H1 (cell line): ENCODE measurements around the gene TSPAN3. TPM values are rescaled to one million over a fixed set of nuclear protein-coding genes. Genes with fewer than 3 reads are reported as not detected.

Source experiments
- CTCF ChIA-PET: fragments of 300-600 bp; sonication (Branson Sonifier 250); formaldehyde crosslinking; loops from one replicate; lab custom pipeline; 2021; ENCODE audit not compliant: partially characterized antibody; lab: Charles Lee
- POLR2A ChIA-PET: fragments of 300-600 bp; sonication (Branson Sonifier 250); formaldehyde crosslinking; loops from one replicate; lab custom pipeline; 2021; ENCODE audit warnings: inconsistent platforms; ENCODE audit not compliant: partially characterized antibody; lab: Charles Lee
- DNase-seq, 2 experiments: peaks; one replicate each; pipeline versions ENCODE4 v3.0.0 to v3.0.0-alpha.2; 2010 to 2022; ENCODE audit warnings: low spot score in 2 of 2, low read depth in 1 of 2, mixed read lengths in 1 of 2
- FAIRE-seq: peaks from 2 replicates; lab custom pipeline; 2011; peaks lifted over from hg19 to GRCh38; lab: Jason Lieb, UNC
- H2AFZ ChIP-seq: 2 replicates; pipeline ENCODE4 v1.8.1; 2012; ENCODE audit warnings: low read length, inconsistent platforms
- H2AK5ac ChIP-seq: 2 replicates; pipeline ENCODE4 v1.6.1; 2013; ENCODE audit warnings: low read depth, low read length
- H2BK120ac ChIP-seq: replicated peaks from 2 replicates; pipeline ENCODE3; 2013; ENCODE audit warnings: low read depth, low read length, inconsistent platforms
- H2BK12ac ChIP-seq: 2 replicates; pipeline ENCODE4 v1.6.1; 2013; ENCODE audit warnings: low read depth, low read length
- H2BK15ac ChIP-seq: 2 replicates; pipeline ENCODE4 v1.6.1; 2013; ENCODE audit warnings: low read length
- H2BK20ac ChIP-seq: 2 replicates; pipeline ENCODE4 v1.6.1; 2013; ENCODE audit warnings: low read length
- H2BK5ac ChIP-seq: 2 replicates; pipeline ENCODE4 v1.6.1; 2013; ENCODE audit warnings: low read depth, low read length
- H3K14ac ChIP-seq: 2 replicates; pipeline ENCODE4 v1.6.1; 2013; ENCODE audit warnings: inconsistent platforms; ENCODE audit not compliant: insufficient read length
- H3K18ac ChIP-seq: 2 replicates; pipeline ENCODE4 v1.6.1; 2013; ENCODE audit warnings: low read length; ENCODE audit errors: extremely low read depth
- H3K23ac ChIP-seq: 2 replicates; pipeline ENCODE4 v1.6.1; 2013; ENCODE audit warnings: inconsistent platforms; ENCODE audit not compliant: insufficient read length
- H3K23me2 ChIP-seq: 2 replicates; pipeline ENCODE4 v1.6.1; 2013; ENCODE audit warnings: low read depth, low read length
- H3K27ac ChIP-seq: 2 replicates; pipeline ENCODE4 v1.6.1; 2011; ENCODE audit warnings: low read depth, low read length, inconsistent platforms
- H3K27me3 ChIP-seq, 4 experiments: replicated peaks in 1 of 4; 1 replicate in 1 of 4; 2 replicates in 3 of 4; pipeline versions ENCODE4 v1.6.1 to v1.8.1; 2011 to 2013; ENCODE audit warnings: low read length in 3 of 4, mild to moderate bottlenecking in 3 of 4, inconsistent platforms in 2 of 4, mixed read lengths in 2 of 4, moderate library complexity in 1 of 4; ENCODE audit not compliant: control insufficient read depth in 3 of 4, insufficient read depth in 3 of 4; ENCODE audit errors: extremely low read depth in 1 of 4
- H3K36me3 ChIP-seq, 4 experiments: 2 replicates each; pipeline versions ENCODE4 v1.6.1 to v1.8.1; 2011 to 2013; ENCODE audit warnings: mild to moderate bottlenecking in 4 of 4, low read length in 3 of 4, moderate library complexity in 2 of 4, control low read depth in 1 of 4, inconsistent platforms in 1 of 4; ENCODE audit not compliant: insufficient read depth in 4 of 4, control insufficient read depth in 2 of 4
- H3K4ac ChIP-seq: replicated peaks from 2 replicates; pipeline ENCODE3; 2013; ENCODE audit warnings: low read length, low read depth, mixed read lengths, inconsistent platforms; ENCODE audit not compliant: insufficient read length
- H3K4me1 ChIP-seq, 4 experiments: replicated peaks in 1 of 4; 1 replicate in 1 of 4; 2 replicates in 3 of 4; pipeline versions ENCODE4 v1.6.1 to v1.8.1; 2011 to 2013; ENCODE audit warnings: low read length in 3 of 4, inconsistent platforms in 2 of 4, mixed read lengths in 1 of 4; ENCODE audit not compliant: insufficient read depth in 4 of 4, control insufficient read depth in 3 of 4
- H3K4me2 ChIP-seq, 2 experiments: 2 replicates each; pipeline versions ENCODE4 v1.6.1 to v1.8.1; 2011 to 2013; ENCODE audit warnings: low read depth in 2 of 2, low read length in 2 of 2, control low read depth in 1 of 2, inconsistent platforms in 1 of 2, mild to moderate bottlenecking in 1 of 2; ENCODE audit not compliant: insufficient read depth in 1 of 2
- H3K4me3 ChIP-seq, 4 experiments: fragments of 200-600, 300-600 bp in 1 of 4; sonication (generic), shearing (Covaris generic), sonication (Bioruptor Twin) in 1 of 4; 2 replicates each; pipeline versions ENCODE4 v1.5.1 to v1.8.1; 2011 to 2016; ENCODE audit warnings: low read length in 4 of 4, low read depth in 3 of 4, control low read depth in 2 of 4, inconsistent platforms in 2 of 4, mild to moderate bottlenecking in 2 of 4, mixed read lengths in 1 of 4, moderate library complexity in 1 of 4; ENCODE audit not compliant: insufficient read depth in 2 of 4; ENCODE audit errors: extremely low read depth in 1 of 4
- H3K56ac ChIP-seq: replicated peaks from 2 replicates; pipeline ENCODE3; 2013; ENCODE audit warnings: low read depth, mild to moderate bottlenecking, mixed read lengths, low read length, inconsistent platforms; ENCODE audit not compliant: insufficient read length
- H3K79me1 ChIP-seq: 2 replicates; pipeline ENCODE4 v1.6.1; 2013; ENCODE audit warnings: low read depth, low read length, control low read depth
- H3K79me2 ChIP-seq, 2 experiments: 2 replicates each; pipeline versions ENCODE4 v1.6.1 to v1.8.1; 2012 to 2013; ENCODE audit warnings: low read length in 2 of 2, mild to moderate bottlenecking in 2 of 2, inconsistent platforms in 1 of 2; ENCODE audit not compliant: insufficient read depth in 2 of 2, control insufficient read depth in 1 of 2
- H3K9ac ChIP-seq, 4 experiments: replicated peaks in 1 of 4; 1 replicate in 1 of 4; 2 replicates in 3 of 4; pipeline versions ENCODE4 v1.6.1 to v1.8.1; 2011 to 2013; ENCODE audit warnings: low read depth in 3 of 4, low read length in 3 of 4, control low read depth in 2 of 4, mild to moderate bottlenecking in 2 of 4, moderate library complexity in 2 of 4, inconsistent platforms in 1 of 4; ENCODE audit errors: extremely low read depth in 1 of 4
- H3K9me3 ChIP-seq, 2 experiments: 2 replicates each; pipeline versions ENCODE4 v1.6.1 to v1.8.1; 2012 to 2013; ENCODE audit warnings: mild to moderate bottlenecking in 2 of 2, moderate library complexity in 2 of 2, control low read depth in 1 of 2, inconsistent platforms in 1 of 2, low read depth in 1 of 2, low read length in 1 of 2, mixed read lengths in 1 of 2; ENCODE audit not compliant: insufficient read depth in 2 of 2
- H4K20me1 ChIP-seq, 2 experiments: replicated peaks in 1 of 2; 2 replicates each; pipeline versions ENCODE3 to v1.8.1; 2011 to 2013; ENCODE audit warnings: inconsistent platforms in 2 of 2, low read length in 2 of 2, mild to moderate bottlenecking in 1 of 2; ENCODE audit not compliant: insufficient read depth in 2 of 2, control insufficient read depth in 1 of 2
- H4K5ac ChIP-seq: 2 replicates; pipeline ENCODE4 v1.6.1; 2013; ENCODE audit warnings: low read length, low read depth, mixed read lengths, inconsistent platforms; ENCODE audit not compliant: insufficient read length
- H4K8ac ChIP-seq: 2 replicates; pipeline ENCODE4 v1.8.0; 2013; ENCODE audit warnings: mild to moderate bottlenecking, moderate library complexity, low read length, inconsistent platforms; ENCODE audit not compliant: insufficient read depth; ENCODE audit errors: extremely low read depth
- H4K91ac ChIP-seq: replicated peaks from 2 replicates; pipeline ENCODE3; 2013; ENCODE audit warnings: low read length, mixed read lengths, inconsistent platforms; ENCODE audit not compliant: insufficient read length
- ATF3 ChIP-seq: IDR thresholded peaks from 2 replicates; pipeline ENCODE4 v1.6.1; 2011; ENCODE audit warnings: low read depth, mild to moderate bottlenecking, low read length; ENCODE audit not compliant: insufficient read depth
- CEBPB ChIP-seq: IDR thresholded peaks from 2 replicates; pipeline ENCODE4 v1.6.1; 2012; ENCODE audit warnings: low read depth, low read length
- EZH2 ChIP-seq: fragments of 200-600 bp; sonication (generic); IDR thresholded peaks from 2 replicates; pipeline ENCODE4 v1.7.1; 2012; ENCODE audit warnings: low read depth, mild to moderate bottlenecking, moderate library complexity, low read length, inconsistent platforms; ENCODE audit not compliant: severe bottlenecking
- GABPA ChIP-seq: IDR thresholded peaks from 2 replicates; pipeline ENCODE4 v1.6.1; 2011; ENCODE audit warnings: mild to moderate bottlenecking, low read length, moderate library complexity, borderline replicate concordance; ENCODE audit not compliant: insufficient read depth
- GTF2F1 ChIP-seq: IDR thresholded peaks from 2 replicates; pipeline ENCODE4 v1.6.1; 2012; ENCODE audit warnings: low read depth, low read length, improper control_type of control experiment, borderline replicate concordance
- RAD21 ChIP-seq, 2 experiments: IDR thresholded peaks in 1 of 2; conservative IDR thresholded peaks in 1 of 2; 2 replicates each; pipeline ENCODE4 v1.6.1; 2011; ENCODE audit warnings: low read depth in 2 of 2, low read length in 2 of 2, improper control_type of control experiment in 1 of 2, inconsistent platforms in 1 of 2, mild to moderate bottlenecking in 1 of 2, moderate library complexity in 1 of 2
- RFX5 ChIP-seq: IDR thresholded peaks from 2 replicates; pipeline ENCODE4 v1.6.1; 2011; ENCODE audit warnings: low read depth, low read length, improper control_type of control experiment, borderline replicate concordance
- TAF7 ChIP-seq: optimal IDR thresholded peaks from 2 replicates; pipeline ENCODE3; 2011; ENCODE audit warnings: low read depth, mild to moderate bottlenecking, inconsistent platforms, low read length, moderate library complexity, borderline replicate concordance
- USF2 ChIP-seq: IDR thresholded peaks from 2 replicates; pipeline ENCODE4 v1.6.1; 2011; ENCODE audit warnings: low read length, improper control_type of control experiment
- YY1 ChIP-seq: IDR thresholded peaks from 2 replicates; pipeline ENCODE4 v1.6.1; 2011; ENCODE audit warnings: low read depth, mild to moderate bottlenecking, low read length
- WGBS, 2 experiments: shearing (Covaris generic) in 1 of 2; methylation state at CpG; one replicate each; pipeline versions ENCODE4 v1.1.6 to v1.1.7; 2013 to 2015; ENCODE audit warnings: low lambda C conversion rate in 2 of 2, mixed read lengths in 2 of 2, inconsistent platforms in 1 of 2, low coverage in 1 of 2, missing lambda C conversion rate in 1 of 2; ENCODE audit not compliant: insufficient replicate concordance in 2 of 2, insufficient coverage in 1 of 2, insufficient read length in 1 of 2; ENCODE audit errors: extremely low coverage in 1 of 2, missing lambda C conversion rate in 1 of 2; 5-methylcytosine and 5-hydroxymethylcytosine counted together
- polyA plus RNA-seq, 7 experiments: library from polyadenylated mRNA; depleted of rRNA in 3 of 7; stranded (reverse) in 5 of 7; unstranded in 2 of 7; fragments of >200 nt in 5 of 7; fragments of 200-250 nt in 2 of 7; gene quantifications; 1 replicate in 5 of 7; 2 replicates in 1 of 7; 4 replicates in 1 of 7; pipeline versions ENCODE4 v1.2.1 to v1.2.3, GENCODE V29; 2011 to 2013; ENCODE audit warnings: missing spikeins in 2 of 7, mixed read lengths in 2 of 7
- total RNA-seq: library from RNA; stranded (reverse); fragmentation: NEBNext Ultra II Directional; extraction: Animal tissue kit (Norgen Biotek cat#: 25700); gene quantifications from 2 replicates; pipeline ENCODE4 v1.2.1, GENCODE V29; 2021

TSPAN3 gene
- total and polyA plus RNA-seq, 2 of the 8 experiments (the other 6 are each of a cell fraction or from before 2014, with no cell fraction given): 107 to 238 TPM

GRCh38 chr15:76993114-76993725 lies 77.7 kb downstream of the TSPAN3 start:
- H3K18ac ChIP-seq: no peak overlapping the region; the same call in 1 of the 2 replicates
- no peak overlapping the region for H4K8ac ChIP-seq
- peaks cover 0 to 2% (median 0%) of the 10 kb centered on the region in 4 experiments; a peak in 1 of 7 replicates for H3K4me1 ChIP-seq
- H2BK20ac ChIP-seq: no peak overlapping the region
- H4K20me1 ChIP-seq: no peaks in the 10 kb centered on the region
- no peak overlapping the region for H3K4me3 ChIP-seq
- H4K5ac ChIP-seq: no peak overlapping the region
- no peak overlapping the region for H2BK12ac ChIP-seq
- no peak overlapping the region for H2BK15ac ChIP-seq
- FAIRE-seq (no peak), DNase-seq (no peak)
- H3K36me3 ChIP-seq: no peaks in the 10 kb centered on the region
- H2AFZ ChIP-seq: no peak overlapping the region
- no peak overlapping the region for H3K23ac ChIP-seq
- no peaks in the 10 kb centered on the region; a peak in 1 of 7 replicates for H3K27me3 ChIP-seq
- no peak overlapping the region for H3K4me2 ChIP-seq
- H3K9ac ChIP-seq: no peak overlapping the region
- WGBS, 2 experiments: 76% methylated on average over 6 of the region's 6 CpGs; no CpG with 5 or more reads in 1 of the 2 experiments
- no peak overlapping the region for H2AK5ac ChIP-seq
- no peaks in the 10 kb centered on the region for H3K79me1 ChIP-seq
- H4K91ac ChIP-seq: no peak overlapping the region
- H3K27ac ChIP-seq: no peak overlapping the region
- no peaks in the 10 kb centered on the region for H3K79me2 ChIP-seq
- no peaks in the 10 kb centered on the region for H3K9me3 ChIP-seq
- H2BK120ac ChIP-seq: no peak overlapping the region
- H3K4ac ChIP-seq: no peak overlapping the region
- H3K23me2 ChIP-seq: no peaks in the 10 kb centered on the region
- ChIA-PET POLR2A (no interaction called here), CTCF (interaction anchor here (0.9 to 6.2 kb wide), 3 partner anchors 19 to 550 kb away, joined by 3 to 43 read pairs (median 18); no protein-coding TSS in a partner anchor)
- no peak overlapping the region for H3K56ac ChIP-seq
- H2BK5ac ChIP-seq: no peak overlapping the region
- no peak overlapping the region for H3K14ac ChIP-seq
- no peak for TF ChIP-seq EZH2
- TF ChIP-seq YY1: no peak
- no peak for TF ChIP-seq USF2
- TF ChIP-seq CEBPB: no peak
- TF ChIP-seq RAD21 (IDR thresholded peaks at IDR 0.05 in 1 of 2, conservative IDR thresholded peaks at IDR 0.05 in 1 of 2; ENCODE audit: low read depth in 2 of 2, low read length in 2 of 2): no peak
- TF ChIP-seq GTF2F1: no peak
- TF ChIP-seq TAF7: no peak
- no peak for TF ChIP-seq GABPA
- TF ChIP-seq ATF3: no peak
- TF ChIP-seq RFX5: no peak
